Stomach (tissue), 4 donors: ENCODE data around the gene ART1.

ENCODE experiments used
- CTCF ChIP-seq, 7 experiments: fragments of 450-650 bp in 4 of 7; fragments of 200-600 bp in 3 of 7; sonication (generic) in 3 of 7; IDR thresholded peaks; one replicate each; pipeline ENCODE4 v1.5.1; 2016 to 2019; ENCODE audit warnings: antibody characterized with exemption in 7 of 7, control low read depth in 2 of 7, mild to moderate bottlenecking in 1 of 7
- EP300 ChIP-seq: sonication (generic); formaldehyde crosslinking; IDR thresholded peaks from one replicate; pipeline ENCODE4 v1.6.1; 2017; ENCODE audit warnings: antibody characterized with exemption
- POLR2A ChIP-seq, 4 donors: fragments of 450-650 bp; IDR thresholded peaks; one replicate each; pipeline ENCODE4 v1.6.1; 2016; ENCODE audit warnings: antibody characterized with exemption in 4 of 4, control low read depth in 2 of 4, mild to moderate bottlenecking in 1 of 4, moderate library complexity in 1 of 4
- POLR2AphosphoS5 ChIP-seq, 3 donors: sonication (generic); formaldehyde crosslinking; IDR thresholded peaks; one replicate each; pipeline ENCODE4 v1.6.1; 2016; ENCODE audit warnings: antibody characterized with exemption in 3 of 3

- TF ChIP-seq CTCF (IDR thresholded peaks at IDR 0.05) = no peak
- TF ChIP-seq POLR2A (IDR thresholded peaks at IDR 0.05) = no peak
- TF ChIP-seq POLR2AphosphoS5 (IDR thresholded peaks at IDR 0.05) = no peak
- no peak for TF ChIP-seq EP300
These were observed 34.1 kb downstream of the ART1 start for GRCh38 chr11:3679077-3679476.
